Stomach (tissue), 9 donors: ENCODE results near the gene APOBEC3A. TPM values are rescaled to one million over a fixed set of nuclear protein-coding genes. Genes with fewer than 3 reads are reported as not detected.

Experiments
- DNase-seq, 2 donors: peaks; one replicate each; pipeline versions ENCODE4 v3.0.0 to v3.0.0-alpha.2; 2013 to 2019
- H3K27ac ChIP-seq, 5 donors: fragments of 200-600 bp in 4 of 5; sonication (generic) in 4 of 5; one replicate each; pipeline ENCODE4 v1.5.1; 2013 to 2019; ENCODE audit warnings: mild to moderate bottlenecking in 1 of 5, moderate library complexity in 1 of 5
- H3K27me3 ChIP-seq, 3 donors: fragments of 200-600 bp; sonication (generic); one replicate each; pipeline ENCODE4 v1.5.1; 2017 to 2019; ENCODE audit warnings: mixed run types in 1 of 3
- H3K36me3 ChIP-seq, 4 donors: fragments of 200-600 bp; sonication (generic); 1 replicate in 3 of 4; 2 replicates in 1 of 4; pipeline ENCODE4 v1.5.1; 2016 to 2019
- H3K4me1 ChIP-seq, 4 donors: fragments of 200-600 bp; sonication (generic); one replicate each; pipeline ENCODE4 v1.5.1; 2016 to 2019
- H3K4me3 ChIP-seq, 4 donors: fragments of 200-600 bp; sonication (generic) in 3 of 4; one replicate each; pipeline ENCODE4 v1.5.1; 2016 to 2019; ENCODE audit warnings: mild to moderate bottlenecking in 1 of 4
- H3K9me3 ChIP-seq, 4 donors: fragments of 200-600 bp; sonication (generic); one replicate each; pipeline ENCODE4 v1.5.1; 2016 to 2019
- CTCF ChIP-seq, 7 experiments: fragments of 450-650 bp in 4 of 7; fragments of 200-600 bp in 3 of 7; sonication (generic) in 3 of 7; IDR thresholded peaks; one replicate each; pipeline ENCODE4 v1.5.1; 2016 to 2019; ENCODE audit warnings: antibody characterized with exemption in 7 of 7, control low read depth in 2 of 7, mild to moderate bottlenecking in 1 of 7
- EP300 ChIP-seq: sonication (generic); formaldehyde crosslinking; IDR thresholded peaks from one replicate; pipeline ENCODE4 v1.6.1; 2017; ENCODE audit warnings: antibody characterized with exemption
- POLR2A ChIP-seq, 4 donors: fragments of 450-650 bp; IDR thresholded peaks; one replicate each; pipeline ENCODE4 v1.6.1; 2016; ENCODE audit warnings: antibody characterized with exemption in 4 of 4, control low read depth in 2 of 4, mild to moderate bottlenecking in 1 of 4, moderate library complexity in 1 of 4
- POLR2AphosphoS5 ChIP-seq, 3 donors: sonication (generic); formaldehyde crosslinking; IDR thresholded peaks; one replicate each; pipeline ENCODE4 v1.6.1; 2016; ENCODE audit warnings: antibody characterized with exemption in 3 of 3
- WGBS, 5 donors: extraction: QIAGEN DNeasy Blood & Tissue Kit in 3 of 5; methylation state at CpG; one replicate each; pipeline versions ENCODE4 v1.1.5 to v1.1.7; 2013 to 2018; 5-methylcytosine and 5-hydroxymethylcytosine counted together
- intact Hi-C: fragments of 100-400 bp; cut with DNase I; formaldehyde crosslinking; loops from one replicate; pipeline ENCODE4 v1.15.1; 2023; ENCODE audit warnings: low total_unique reads
- polyA plus RNA-seq, 3 donors: library from polyadenylated mRNA; stranded (reverse); fragments of 200-250 nt; gene quantifications; one replicate each; pipeline ENCODE4 v1.2.3, GENCODE V29; 2013
- total RNA-seq, 5 donors: library from RNA; depleted of rRNA; stranded (reverse); fragments of >200 nt; gene quantifications; one replicate each; pipeline versions ENCODE4 v1.1.0 to v1.2.3, GENCODE V29; 2014 to 2016
- donor health status: healthy with polysubstance abuse.
- donor health status: Bipolar disorder and iron deficiency.
- donor health status: healthy.

APOBEC3A gene
- total and polyA plus RNA-seq, 8 donors, result 1.2 to 3.3 (median 1.8) TPM; not detected in 4

- Histone ChIP-seq H3K27me3 (no peaks in the 10 kb centered on the region), H3K4me3 (peak overlapping the region in 1 of 4 donors; percentile 18), H3K27ac (peak overlapping the region in 2 of 5 donors; percentile 71 to 78), H3K9me3 (no peaks in the 10 kb centered on the region), H3K36me3 (no peaks in the 10 kb centered on the region), H3K4me1 (peaks cover 11 to 25% (median 14%) of the 10 kb centered on the region in 4 donors)
- TF ChIP-seq POLR2AphosphoS5 (IDR thresholded peaks at IDR 0.05) (no peak), CTCF (IDR thresholded peaks at IDR 0.05) (no peak), EP300 (no peak), POLR2A (IDR thresholded peaks at IDR 0.05) (no peak)
- intact Hi-C loops, result no loop called here
- peak in 1 of 2 donors; percentile 51 for DNase-seq
- 52 to 75% (median 64%) methylated on average over 13 to 15 of the region's 15 CpGs for WGBS, 5 donors
These were observed 3.6 kb upstream of the APOBEC3A start for GRCh38 chr22:38953577-38954413.

GRCh38 chr22:38954414-38955043, 2.9 kb upstream of the APOBEC3A start:
- TF ChIP-seq POLR2A (IDR thresholded peaks at IDR 0.05), result no peak
- no peak for TF ChIP-seq CTCF (IDR thresholded peaks at IDR 0.05)
- no peak for TF ChIP-seq EP300
- no peak for TF ChIP-seq POLR2AphosphoS5 (IDR thresholded peaks at IDR 0.05)
- H3K9me3 ChIP-seq, result no peaks in the 10 kb centered on the region
- DNase-seq, result no peak
- intact Hi-C loops, result no loop called here
- WGBS, 5 donors, result 56 to 83% (median 63%) methylated on average over 6 to 13 of the region's 13 CpGs
- peaks cover 11 to 25% (median 14%) of the 10 kb centered on the region in 4 donors for H3K4me1 ChIP-seq
- H3K4me3 ChIP-seq, result peak overlapping the region in 1 of 4 donors; percentile 0
- peak overlapping the region in 3 of 5 donors; percentile 29 to 78 (median 58) for H3K27ac ChIP-seq
- no peaks in the 10 kb centered on the region for H3K27me3 ChIP-seq
- H3K36me3 ChIP-seq, result no peaks in the 10 kb centered on the region

- Histone ChIP-seq H3K9me3 (no peaks in the 10 kb centered on the region), H3K27me3 (no peaks in the 10 kb centered on the region), H3K36me3 (no peaks in the 10 kb centered on the region), H3K4me1 (peaks cover 11 to 25% (median 14%) of the 10 kb centered on the region in 4 donors), H3K4me3 (peak overlapping the region in 1 of 4 donors; percentile 0), H3K27ac (peak overlapping the region in 2 of 5 donors; percentile 29 to 58)
- TF ChIP-seq EP300, result no peak
- no peak for TF ChIP-seq CTCF (IDR thresholded peaks at IDR 0.05)
- no peak for TF ChIP-seq POLR2AphosphoS5 (IDR thresholded peaks at IDR 0.05)
- TF ChIP-seq POLR2A (IDR thresholded peaks at IDR 0.05), result no peak
- intact Hi-C loops, result no loop called here
- no peak for DNase-seq
- WGBS, 5 donors, result 47 to 62% (median 51%) methylated on average over 5 of the region's 5 CpGs
These were observed 2.0 kb upstream of the APOBEC3A start for GRCh38 chr22:38955250-38955905.

GRCh38 chr22:38955926-38956325, 1.5 kb upstream of the APOBEC3A start:
- DNase-seq, result no peak
- intact Hi-C loops, result no loop called here
- TF ChIP-seq CTCF (IDR thresholded peaks at IDR 0.05) (no peak), POLR2AphosphoS5 (IDR thresholded peaks at IDR 0.05) (no peak), EP300 (no peak), POLR2A (IDR thresholded peaks at IDR 0.05) (no peak)
- peaks cover 11 to 25% (median 14%) of the 10 kb centered on the region in 4 donors for H3K4me1 ChIP-seq
- no peaks in the 10 kb centered on the region for H3K9me3 ChIP-seq
- no peaks in the 10 kb centered on the region for H3K27me3 ChIP-seq
- no peaks in the 10 kb centered on the region for H3K36me3 ChIP-seq
- H3K27ac ChIP-seq, result no peak overlapping the region
- no peak overlapping the region for H3K4me3 ChIP-seq
- 92 to 100% (median 96%) methylated on average over 3 of the region's 3 CpGs for WGBS, 5 donors
